ENCODE measurements around the gene WLS. TPM values are rescaled to one million over a fixed set of nuclear protein-coding genes. Genes with fewer than 3 reads are reported as not detected.

Gene WLS
- total RNA-seq, 1 donor: 4.7 TPM

GRCh38 chr1:68100571-68100970 lies 131.8 kb downstream of the WLS start:
- no peaks in the 10 kb centered on the region for H3K9me3 ChIP-seq (ENCODE audit: low read depth, low read length)
- H3K27me3 ChIP-seq (ENCODE audit: insufficient read depth, low read length): no peaks in the 10 kb centered on the region
- H3K4me1 ChIP-seq (ENCODE audit: insufficient read depth, low read length): no peaks in the 10 kb centered on the region
- no peak overlapping the region for H3K4me3 ChIP-seq (ENCODE audit: low read length)

- H3K4me1 ChIP-seq (ENCODE audit: insufficient read depth, low read length): no peaks in the 10 kb centered on the region
Measured at GRCh38 chr1:68093737-68094136, 138.6 kb downstream of the WLS start.

DNA sequence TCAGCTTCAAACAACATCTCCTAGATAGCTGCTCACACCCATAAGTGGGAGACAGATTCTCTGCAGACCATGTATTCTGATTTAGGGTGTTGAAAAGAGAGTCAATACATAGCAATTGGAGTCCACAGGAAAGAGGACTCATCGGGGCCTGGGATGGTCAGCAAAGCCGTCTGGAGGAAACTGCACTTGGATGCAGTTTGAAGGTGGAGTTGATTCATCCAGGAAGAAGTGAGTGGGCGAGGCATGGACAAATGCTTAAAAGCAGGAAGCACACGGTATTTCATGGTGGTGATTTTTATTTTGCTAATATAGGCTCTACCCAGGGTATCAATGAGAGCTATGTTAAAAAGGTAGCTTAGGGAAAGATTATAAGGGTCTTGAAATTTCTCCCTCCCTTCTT lies 145.1 kb downstream of the WLS start:
- Histone ChIP-seq H3K4me1 (ENCODE audit: insufficient read depth, low read length) (no peaks in the 10 kb centered on the region), H3K4me3 (ENCODE audit: low read length) (no peak overlapping the region), H3K9me3 (ENCODE audit: low read depth, low read length) (no peaks in the 10 kb centered on the region), H3K27me3 (ENCODE audit: insufficient read depth, low read length) (no peaks in the 10 kb centered on the region)

More at GRCh38 chr1:68093737-68094136, 138.6 kb downstream of the WLS start:
- Histone ChIP-seq H3K27me3 (ENCODE audit: insufficient read depth, low read length) (no peaks in the 10 kb centered on the region), H3K9me3 (ENCODE audit: low read depth, low read length) (no peaks in the 10 kb centered on the region), H3K4me3 (ENCODE audit: low read length) (no peak overlapping the region)

DNA sequence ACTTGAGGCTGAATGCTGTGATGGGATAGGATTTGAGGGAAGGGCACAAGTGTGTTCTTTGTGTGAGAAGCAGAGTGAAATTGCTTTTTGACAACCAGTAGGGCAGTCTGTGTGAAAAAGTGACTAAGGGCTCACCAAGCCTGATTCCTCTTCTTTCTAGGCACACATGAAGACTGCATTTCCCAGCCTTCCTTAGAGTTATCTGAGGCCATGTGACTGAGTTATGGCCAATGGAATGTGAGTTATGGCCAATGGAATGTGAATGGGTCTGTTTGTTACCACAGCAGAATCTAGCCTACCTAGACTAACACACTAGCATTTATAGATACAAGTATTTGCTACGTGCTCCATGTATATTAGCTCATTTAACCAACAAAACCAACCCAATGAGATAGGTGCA lies 146.6 kb downstream of the WLS start:
- Histone ChIP-seq H3K4me1 (ENCODE audit: insufficient read depth, low read length) (no peaks in the 10 kb centered on the region), H3K4me3 (ENCODE audit: low read length) (no peak overlapping the region), H3K9me3 (ENCODE audit: low read depth, low read length) (no peaks in the 10 kb centered on the region), H3K27me3 (ENCODE audit: insufficient read depth, low read length) (no peaks in the 10 kb centered on the region)

DNA sequence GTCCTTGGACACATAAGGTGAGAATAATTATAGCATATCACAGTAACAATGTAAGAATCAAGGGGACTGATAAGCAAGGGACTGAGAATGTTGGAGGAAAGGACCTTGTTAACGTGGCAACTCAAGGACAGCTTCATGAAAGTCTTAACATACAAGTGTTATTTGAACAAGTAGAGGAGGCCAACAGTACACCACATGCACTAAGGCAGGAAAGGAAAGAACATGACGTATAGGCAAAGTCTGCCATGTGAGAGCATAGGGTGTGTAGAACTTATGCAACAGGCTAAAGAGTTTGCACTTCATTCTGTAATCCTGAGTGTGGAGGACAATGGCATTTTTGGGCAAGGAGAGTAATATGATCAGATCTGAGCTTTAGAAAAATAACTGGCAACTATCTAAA lies 148.6 kb downstream of the WLS start:
- H3K27me3 ChIP-seq (ENCODE audit: insufficient read depth, low read length): no peaks in the 10 kb centered on the region
- no peak overlapping the region for H3K4me3 ChIP-seq (ENCODE audit: low read length)
- no peaks in the 10 kb centered on the region for H3K4me1 ChIP-seq (ENCODE audit: insufficient read depth, low read length)
- H3K9me3 ChIP-seq (ENCODE audit: low read depth, low read length): no peaks in the 10 kb centered on the region

- Histone ChIP-seq H3K4me3 (ENCODE audit: low read length) (no peak overlapping the region), H3K27me3 (ENCODE audit: insufficient read depth, low read length) (no peaks in the 10 kb centered on the region), H3K9me3 (ENCODE audit: low read depth, low read length) (no peaks in the 10 kb centered on the region), H3K4me1 (ENCODE audit: insufficient read depth, low read length) (no peaks in the 10 kb centered on the region)
Measured at GRCh38 chr1:68081775-68082283, 150.5 kb downstream of the WLS start.

GRCh38 chr1:68078647-68079046 lies 153.7 kb downstream of the WLS start:
- no peak overlapping the region for H3K4me3 ChIP-seq (ENCODE audit: low read length)
- no peaks in the 10 kb centered on the region for H3K9me3 ChIP-seq (ENCODE audit: low read depth, low read length)
- no peaks in the 10 kb centered on the region for H3K27me3 ChIP-seq (ENCODE audit: insufficient read depth, low read length)
- no peaks in the 10 kb centered on the region for H3K4me1 ChIP-seq (ENCODE audit: insufficient read depth, low read length)

Other genes starting within 250 kb of the WLS start
- gene DIRAS3, start 181.9 kb downstream of the WLS start, total RNA-seq: not detected
- gene RPE65, start 217.4 kb upstream of the WLS start, total RNA-seq: 0.10 TPM

Data from mononuclear cell (primary cell).